Caco-2 (cell line): Measurements from ENCODE around the gene ACKR1. TPM values are rescaled to one million over a fixed set of nuclear protein-coding genes. Genes with fewer than 3 reads are reported as not detected.

ENCODE experiments used
- BruUV-seq: library from RNA; stranded (reverse); fragments of 400-500 nt; replicated peaks from 2 replicates; lab custom pipeline; 2021; lab: Mats Ljungman, UMichigan
- CTCF ChIA-PET: fragments of 300-600 bp; sonication (Branson Sonifier 250); formaldehyde crosslinking; loops from one replicate; lab custom pipeline; 2022; ENCODE audit warnings: antibody characterized with exemption; lab: Charles Lee
- POLR2A ChIA-PET: fragments of 300-600 bp; sonication (Branson Sonifier 250); formaldehyde crosslinking; loops from one replicate; lab custom pipeline; 2022; ENCODE audit warnings: antibody characterized with exemption; lab: Charles Lee
- DNase-seq, 2 experiments: peaks; one replicate each; pipeline versions ENCODE4 v3.0.0 to v3.0.0-alpha.2; 2020 to 2022
- H3K27me3 ChIP-seq: replicated peaks from 2 replicates; pipeline ENCODE4 v1.6.0; 2011; ENCODE audit warnings: low read length; ENCODE audit not compliant: control insufficient read depth, insufficient read depth
- H3K36me3 ChIP-seq: 2 replicates; pipeline ENCODE4 v1.5.1; 2011; ENCODE audit warnings: low read length; ENCODE audit not compliant: control insufficient read depth, insufficient read depth
- H3K4me1 ChIP-seq: fragments of 250-450 bp; sonication (Bioruptor Pico); 2 replicates; pipeline ENCODE4 v1.5.1; 2020; ENCODE audit warnings: mild to moderate bottlenecking
- H3K4me3 ChIP-seq: 2 replicates; pipeline ENCODE4 v1.5.1; 2011; ENCODE audit warnings: low read depth, mild to moderate bottlenecking, control low read depth, low read length
- H3K9me3 ChIP-seq: fragments of 250-450 bp; sonication (Bioruptor Pico); 2 replicates; pipeline ENCODE4 v1.5.1; 2020; ENCODE audit warnings: mild to moderate bottlenecking, moderate library complexity
- H3K27ac Mint-ChIP-seq: one replicate; pipeline ENCODE4 v1.8.0; 2022; ENCODE audit warnings: mixed read lengths; ENCODE audit not compliant: unreplicated experiment
- H3K27me3 Mint-ChIP-seq: one replicate; pipeline ENCODE4 v1.8.0; 2022; ENCODE audit warnings: mixed read lengths; ENCODE audit not compliant: insufficient read depth, unreplicated experiment
- H3K36me3 Mint-ChIP-seq: one replicate; pipeline ENCODE4 v1.8.0; 2022; ENCODE audit warnings: mild to moderate bottlenecking, mixed read lengths; ENCODE audit not compliant: insufficient read depth, unreplicated experiment
- H3K4me1 Mint-ChIP-seq: one replicate; pipeline ENCODE4 v1.8.0; 2022; ENCODE audit warnings: low read depth, mixed read lengths; ENCODE audit not compliant: unreplicated experiment
- H3K4me3 Mint-ChIP-seq: one replicate; pipeline ENCODE4 v1.8.0; 2022; ENCODE audit warnings: mild to moderate bottlenecking, moderate library complexity, mixed read lengths; ENCODE audit not compliant: unreplicated experiment
- H3K9me3 Mint-ChIP-seq: one replicate; pipeline ENCODE4 v1.8.0; 2022; ENCODE audit warnings: mixed read lengths; ENCODE audit not compliant: unreplicated experiment
- intact Hi-C: fragments of 100-400 bp; cut with micrococcal nuclease; formaldehyde crosslinking; loops from one replicate; pipeline ENCODE4 v1.10.0; 2022; ENCODE audit not compliant: unreplicated experiment
- total RNA-seq: library from RNA; stranded (reverse); gene quantifications from 2 replicates; pipeline ENCODE4 v1.2.3, GENCODE V29; 2022
- TF ChIP-seq, protein P1 (sequence below), 2 experiments: fragments of 200-600 bp in 1 of 2; IDR thresholded peaks; 1 replicate in 1 of 2; 2 replicates in 1 of 2; pipeline versions ENCODE4 v1.5.1 to v1.8.0; 2011 to 2022; ENCODE audit warnings: antibody characterized with exemption in 1 of 2, control low read depth in 1 of 2, inconsistent platforms in 1 of 2, low read depth in 1 of 2, low read length in 1 of 2, mild to moderate bottlenecking in 1 of 2, moderate library complexity in 1 of 2; ENCODE audit not compliant: insufficient read depth in 1 of 2, severe bottlenecking in 1 of 2, unreplicated experiment in 1 of 2

Gene ACKR1
- total RNA-seq, 1 experiment from 2014 or later = not detected

GRCh38 chr1:159223004-159223403 is 18.3 kb downstream of the ACKR1 start:
- H3K4me1 ChIP-seq = no peaks in the 10 kb centered on the region
- ChIA-PET CTCF (interaction anchor here (1.0 kb wide), 1 partner anchor 12 kb away, joined by 3 read pairs; no protein-coding TSS in a partner anchor), POLR2A (no interaction called here)
- Mint-ChIP-seq H3K36me3 (no peaks in the 10 kb centered on the region), H3K27ac (no peak overlapping the region), H3K9me3 (no peaks in the 10 kb centered on the region), H3K27me3 (no peaks in the 10 kb centered on the region), H3K4me1 (no peaks in the 10 kb centered on the region), H3K4me3 (no peak overlapping the region)
- no peak for DNase-seq
- no peak overlapping the region for H3K4me3 ChIP-seq
- no peaks in the 10 kb centered on the region for H3K27me3 ChIP-seq
- TF ChIP-seq, protein P1, sequence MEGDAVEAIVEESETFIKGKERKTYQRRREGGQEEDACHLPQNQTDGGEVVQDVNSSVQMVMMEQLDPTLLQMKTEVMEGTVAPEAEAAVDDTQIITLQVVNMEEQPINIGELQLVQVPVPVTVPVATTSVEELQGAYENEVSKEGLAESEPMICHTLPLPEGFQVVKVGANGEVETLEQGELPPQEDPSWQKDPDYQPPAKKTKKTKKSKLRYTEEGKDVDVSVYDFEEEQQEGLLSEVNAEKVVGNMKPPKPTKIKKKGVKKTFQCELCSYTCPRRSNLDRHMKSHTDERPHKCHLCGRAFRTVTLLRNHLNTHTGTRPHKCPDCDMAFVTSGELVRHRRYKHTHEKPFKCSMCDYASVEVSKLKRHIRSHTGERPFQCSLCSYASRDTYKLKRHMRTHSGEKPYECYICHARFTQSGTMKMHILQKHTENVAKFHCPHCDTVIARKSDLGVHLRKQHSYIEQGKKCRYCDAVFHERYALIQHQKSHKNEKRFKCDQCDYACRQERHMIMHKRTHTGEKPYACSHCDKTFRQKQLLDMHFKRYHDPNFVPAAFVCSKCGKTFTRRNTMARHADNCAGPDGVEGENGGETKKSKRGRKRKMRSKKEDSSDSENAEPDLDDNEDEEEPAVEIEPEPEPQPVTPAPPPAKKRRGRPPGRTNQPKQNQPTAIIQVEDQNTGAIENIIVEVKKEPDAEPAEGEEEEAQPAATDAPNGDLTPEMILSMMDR (IDR thresholded peaks at IDR 0.05; ENCODE audit: insufficient read depth in 1 of 2, low read depth in 1 of 2, low read length in 1 of 2, severe bottlenecking in 1 of 2, unreplicated experiment in 1 of 2) = no peak
- intact Hi-C loops = no loop called here
- H3K36me3 ChIP-seq = no peaks in the 10 kb centered on the region
- BruUV-seq = no TSS peak
- H3K9me3 ChIP-seq = no peaks in the 10 kb centered on the region

- Mint-ChIP-seq H3K4me3 (no peak overlapping the region), H3K4me1 (peaks cover 29% of the 10 kb centered on the region), H3K9me3 (no peaks in the 10 kb centered on the region), H3K27me3 (no peaks in the 10 kb centered on the region), H3K36me3 (no peaks in the 10 kb centered on the region), H3K27ac (no peak overlapping the region)
- intact Hi-C loops = no loop called here
- H3K36me3 ChIP-seq = no peaks in the 10 kb centered on the region
- H3K9me3 ChIP-seq = peaks cover 6% of the 10 kb centered on the region; the same call in 1 of the 2 replicates
- no TSS peak for BruUV-seq
- no peak overlapping the region for H3K4me3 ChIP-seq
- peaks cover 30% of the 10 kb centered on the region for H3K4me1 ChIP-seq
- TF ChIP-seq, protein P1 (IDR thresholded peaks at IDR 0.05; ENCODE audit: insufficient read depth in 1 of 2, low read depth in 1 of 2, low read length in 1 of 2, severe bottlenecking in 1 of 2, unreplicated experiment in 1 of 2) = no peak
- H3K27me3 ChIP-seq = no peaks in the 10 kb centered on the region
- POLR2A ChIA-PET = no interaction called here
- no peak for DNase-seq
- CTCF ChIA-PET = interaction anchor here (1.4 kb wide), 1 partner anchor 15 kb away, joined by 4 read pairs; no protein-coding TSS in a partner anchor
Observed at GRCh38 chr1:159228554-159228953, 23.9 kb downstream of the ACKR1 start.

DNA sequence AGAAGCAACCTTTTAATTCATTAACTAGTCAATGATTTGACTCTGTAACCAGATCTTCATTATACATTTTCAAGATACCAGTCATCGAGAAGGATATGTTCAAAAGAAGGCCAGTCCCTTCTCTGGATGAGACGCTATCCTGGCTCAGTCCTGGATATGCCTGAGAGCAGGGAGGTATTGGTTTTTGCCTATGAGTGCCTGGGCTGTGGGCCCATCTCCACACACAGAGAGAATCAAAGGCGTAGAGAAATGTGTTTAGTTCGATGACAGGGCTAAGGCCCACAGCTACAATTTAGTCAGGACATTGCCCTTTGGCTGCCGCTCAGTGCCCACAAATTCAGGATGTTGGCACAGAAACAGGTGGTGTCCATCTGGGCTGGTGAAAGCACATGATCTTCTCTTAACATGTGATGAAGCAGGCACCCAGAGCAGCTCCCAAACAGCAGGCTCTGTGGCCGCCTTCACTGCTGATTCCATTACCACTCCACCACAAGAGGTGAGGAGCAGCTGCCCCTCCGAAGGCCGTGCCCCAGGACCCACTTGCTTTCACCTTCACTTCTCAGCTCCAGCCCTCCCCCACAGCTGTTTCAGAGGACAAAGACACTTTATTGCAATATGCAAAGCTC is 24.7 kb downstream of the ACKR1 start:
- DNase-seq = peak in 1 of 2 experiments; percentile 53
- H3K27me3 ChIP-seq = no peaks in the 10 kb centered on the region
- Mint-ChIP-seq H3K36me3 (no peaks in the 10 kb centered on the region), H3K4me3 (peak overlapping the region; percentile 3), H3K27ac (peak overlapping the region; percentile 58), H3K9me3 (no peaks in the 10 kb centered on the region), H3K4me1 (peaks cover 29% of the 10 kb centered on the region), H3K27me3 (no peaks in the 10 kb centered on the region)
- H3K36me3 ChIP-seq = no peaks in the 10 kb centered on the region
- POLR2A ChIA-PET = no interaction called here
- BruUV-seq = no TSS peak
- CTCF ChIA-PET = interaction anchor here (0.7 to 1.4 kb wide), 4 partner anchors 15 to 31 kb away, joined by 3 to 6 read pairs (median 4); no protein-coding TSS in a partner anchor
- intact Hi-C loops = no loop called here
- H3K4me1 ChIP-seq = peaks cover 30% of the 10 kb centered on the region
- TF ChIP-seq, protein P1 (IDR thresholded peaks at IDR 0.05; ENCODE audit: insufficient read depth in 1 of 2, low read depth in 1 of 2, low read length in 1 of 2, severe bottlenecking in 1 of 2, unreplicated experiment in 1 of 2) = no peak
- H3K9me3 ChIP-seq = peaks cover 6% of the 10 kb centered on the region; the same call in 1 of the 2 replicates
- H3K4me3 ChIP-seq = no peak overlapping the region
